ENCODE data around the gene OR2S2.
A peak's percentile ranks its signal among the peaks of the same experiment; 100 is the strongest.
"Not testable (repeated sequence)": the region's sequence is repeated elsewhere in the genome, so short reads cannot be mapped to it uniquely, and the experiment has no call there.

Gene OR2S2

GRCh38 chr9:35962126-35962906 lies 4.4 kb upstream of the OR2S2 start:
- no peak for DNase-seq

- no peak for DNase-seq
Observed at GRCh38 chr9:35960039-35960655, 2.2 kb upstream of the OR2S2 start.

- no peak for DNase-seq
Observed at GRCh38 chr9:35956651-35957050, 1.3 kb downstream of the OR2S2 start.

- peak; percentile 24 for DNase-seq
Observed at GRCh38 chr9:35954942-35955546, 2.9 kb downstream of the OR2S2 start.

GRCh38 chr9:35952526-35953191 lies 5.3 kb downstream of the OR2S2 start:
- DNase-seq = no peak

- DNase-seq = no peak
Observed at GRCh38 chr9:35951736-35952135, 6.2 kb downstream of the OR2S2 start.

GRCh38 chr9:35948901-35949318 lies 9.0 kb downstream of the OR2S2 start:
- no peak for DNase-seq

GRCh38 chr9:35948451-35948850 lies 9.5 kb downstream of the OR2S2 start:
- DNase-seq = no peak

GRCh38 chr9:35945341-35946018 lies 12.5 kb downstream of the OR2S2 start:
- DNase-seq = peak; percentile 61

- DNase-seq = no peak
Observed at GRCh38 chr9:35944841-35945240, 13.1 kb downstream of the OR2S2 start.

GRCh38 chr9:35944173-35944572 lies 13.8 kb downstream of the OR2S2 start:
- no peak for DNase-seq

GRCh38 chr9:35942286-35942685 lies 15.7 kb downstream of the OR2S2 start:
- no peak for DNase-seq

GRCh38 chr9:35940458-35941407 lies 17.2 kb downstream of the OR2S2 start:
- DNase-seq = peak; percentile 6

GRCh38 chr9:35939679-35940250 lies 18.2 kb downstream of the OR2S2 start:
- DNase-seq = no peak

GRCh38 chr9:35938474-35939356 lies 19.2 kb downstream of the OR2S2 start:
- no peak for DNase-seq

- DNase-seq = no peak
Observed at GRCh38 chr9:35937227-35937626, 20.7 kb downstream of the OR2S2 start.

- no peak for DNase-seq
Observed at GRCh38 chr9:35935755-35936509, 22.0 kb downstream of the OR2S2 start.

- DNase-seq = no peak
Observed at GRCh38 chr9:35935261-35935660, 22.7 kb downstream of the OR2S2 start.

GRCh38 chr9:35934069-35934468 lies 23.9 kb downstream of the OR2S2 start:
- DNase-seq = not testable (repeated sequence)
